Stimulated activated CD4-positive, alpha-beta T cell treated with anti-CD3 and anti-CD28 coated beads, Interleukin-15, amount 100 ng/mL, for 24 hours (primary cell): Measurements from ENCODE around the gene HOXA13.

ENCODE experiments used
- DNase-seq: peaks from one replicate; pipeline ENCODE4 v3.0.0-alpha.2; 2020

HOXA13 gene

DNA sequence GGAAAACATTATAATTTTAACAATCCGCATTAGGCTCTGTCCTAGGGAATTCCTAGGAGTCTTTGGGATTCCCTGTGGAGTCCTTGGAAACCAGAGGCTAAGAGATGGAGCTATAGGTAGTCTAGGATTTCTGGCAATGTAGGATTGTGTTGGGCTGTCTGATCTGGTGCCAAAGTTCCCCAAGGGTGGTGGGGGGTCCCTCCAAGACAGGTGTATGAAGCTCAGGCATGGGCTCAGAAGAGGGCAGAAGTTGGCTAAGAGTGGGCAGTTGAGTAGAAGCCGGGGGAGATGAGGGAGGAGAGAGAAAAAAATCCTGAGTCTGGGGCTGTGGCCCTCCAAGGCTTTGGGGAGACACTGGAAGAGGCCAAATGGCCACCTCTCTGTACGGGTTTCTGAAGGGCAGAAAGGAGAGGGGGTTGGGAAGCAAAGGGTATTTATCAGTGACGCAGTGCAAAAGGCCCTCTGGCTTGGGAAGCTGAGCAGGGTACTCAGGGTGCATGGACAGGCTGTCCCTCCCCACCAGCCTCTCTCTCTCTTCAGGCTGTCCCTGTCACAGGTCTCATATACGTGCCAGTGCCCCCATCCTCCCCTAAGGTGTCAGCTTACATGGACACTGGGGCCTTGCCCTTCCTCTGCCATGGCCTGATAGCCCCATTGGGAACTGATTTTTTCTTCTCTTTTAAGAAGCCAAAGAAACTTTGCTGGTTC, 53.2 kb downstream of the HOXA13 start:
- no peak for DNase-seq

- no peak for DNase-seq
Measured at GRCh38 chr7:27145914-27146412, 53.9 kb downstream of the HOXA13 start.

GRCh38 chr7:27145165-27145913, 54.6 kb downstream of the HOXA13 start:
- no peak for DNase-seq

DNA sequence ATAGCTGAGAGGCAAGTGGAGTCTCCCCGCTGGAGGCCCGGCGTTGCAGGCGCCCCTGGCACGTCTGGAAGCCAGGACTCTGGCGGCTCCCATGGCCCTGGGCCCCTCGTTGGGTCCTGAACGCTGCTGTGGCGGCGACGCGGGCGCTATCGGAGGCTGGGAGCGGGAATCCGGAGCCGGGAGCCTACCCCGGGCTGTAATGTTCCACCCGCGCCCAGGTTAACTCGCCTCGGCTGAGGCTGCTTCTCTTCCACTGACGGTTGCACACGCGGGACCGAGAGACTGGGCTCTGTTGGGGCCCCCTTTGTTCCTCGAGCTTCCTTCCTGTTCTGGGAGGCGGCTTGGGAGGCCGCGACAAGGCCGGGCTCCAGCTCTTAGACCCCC, 55.1 kb downstream of the HOXA13 start:
- DNase-seq = no peak
